HUDEP-2 (cell line): ENCODE measurements around the gene NTSR1.
A peak's percentile ranks its signal among the peaks of the same experiment; 100 is the strongest.

Source experiments
- DNase-seq, 76 experiments: peaks; one replicate each; lab custom pipeline; 2025; ENCODE audit not compliant: unreplicated experiment in 76 of 76; lab: John Stamatoyannopoulos, UW

Gene NTSR1

GRCh38 chr20:62692801-62693523 lies 15.7 kb upstream of the NTSR1 start:
- DNase-seq, result no peak

- no peak for DNase-seq
These were observed 15.1 kb upstream of the NTSR1 start for GRCh38 chr20:62693524-62693922.

GRCh38 chr20:62694106-62694505 lies 14.5 kb upstream of the NTSR1 start:
- no peak for DNase-seq

GRCh38 chr20:62694868-62695267 lies 13.8 kb upstream of the NTSR1 start:
- DNase-seq, result no peak

GRCh38 chr20:62695448-62696414 lies 12.9 kb upstream of the NTSR1 start:
- no peak for DNase-seq

GRCh38 chr20:62696434-62696957 lies 12.1 kb upstream of the NTSR1 start:
- DNase-seq, result no peak

- no peak for DNase-seq
These were observed 11.6 kb upstream of the NTSR1 start for GRCh38 chr20:62696989-62697388.

GRCh38 chr20:62697468-62697912 lies 11.1 kb upstream of the NTSR1 start:
- no peak for DNase-seq

- no peak for DNase-seq
These were observed 10.4 kb upstream of the NTSR1 start for GRCh38 chr20:62698231-62698630.

GRCh38 chr20:62699296-62699695 lies 9.3 kb upstream of the NTSR1 start:
- DNase-seq, result no peak

- DNase-seq, result no peak
These were observed 8.9 kb upstream of the NTSR1 start for GRCh38 chr20:62699741-62700140.

GRCh38 chr20:62700261-62700930 lies 8.2 kb upstream of the NTSR1 start:
- no peak for DNase-seq

GRCh38 chr20:62701161-62702012 lies 7.2 kb upstream of the NTSR1 start:
- no peak for DNase-seq

- no peak for DNase-seq
These were observed 6.7 kb upstream of the NTSR1 start for GRCh38 chr20:62702013-62702300.

- DNase-seq, result peak in 7 of 76 experiments; percentile 2 to 39 (median 20)
These were observed 5.5 kb upstream of the NTSR1 start for GRCh38 chr20:62702895-62703852.

- DNase-seq, result no peak
These were observed 4.8 kb upstream of the NTSR1 start for GRCh38 chr20:62703853-62704228.

- DNase-seq, result no peak
These were observed 4.2 kb upstream of the NTSR1 start for GRCh38 chr20:62704341-62704948.

- no peak for DNase-seq
These were observed 3.0 kb upstream of the NTSR1 start for GRCh38 chr20:62705627-62706026.

GRCh38 chr20:62706344-62706743 lies 2.3 kb upstream of the NTSR1 start:
- DNase-seq, result no peak
